Measurements from ENCODE around the gene PPP1R15A.
A peak's percentile ranks its signal among the peaks of the same experiment; 100 is the strongest.
"Not testable (repeated sequence)": the region's sequence is repeated elsewhere in the genome, so short reads cannot be mapped to it uniquely, and the experiment has no call there.

Gene PPP1R15A

DNA sequence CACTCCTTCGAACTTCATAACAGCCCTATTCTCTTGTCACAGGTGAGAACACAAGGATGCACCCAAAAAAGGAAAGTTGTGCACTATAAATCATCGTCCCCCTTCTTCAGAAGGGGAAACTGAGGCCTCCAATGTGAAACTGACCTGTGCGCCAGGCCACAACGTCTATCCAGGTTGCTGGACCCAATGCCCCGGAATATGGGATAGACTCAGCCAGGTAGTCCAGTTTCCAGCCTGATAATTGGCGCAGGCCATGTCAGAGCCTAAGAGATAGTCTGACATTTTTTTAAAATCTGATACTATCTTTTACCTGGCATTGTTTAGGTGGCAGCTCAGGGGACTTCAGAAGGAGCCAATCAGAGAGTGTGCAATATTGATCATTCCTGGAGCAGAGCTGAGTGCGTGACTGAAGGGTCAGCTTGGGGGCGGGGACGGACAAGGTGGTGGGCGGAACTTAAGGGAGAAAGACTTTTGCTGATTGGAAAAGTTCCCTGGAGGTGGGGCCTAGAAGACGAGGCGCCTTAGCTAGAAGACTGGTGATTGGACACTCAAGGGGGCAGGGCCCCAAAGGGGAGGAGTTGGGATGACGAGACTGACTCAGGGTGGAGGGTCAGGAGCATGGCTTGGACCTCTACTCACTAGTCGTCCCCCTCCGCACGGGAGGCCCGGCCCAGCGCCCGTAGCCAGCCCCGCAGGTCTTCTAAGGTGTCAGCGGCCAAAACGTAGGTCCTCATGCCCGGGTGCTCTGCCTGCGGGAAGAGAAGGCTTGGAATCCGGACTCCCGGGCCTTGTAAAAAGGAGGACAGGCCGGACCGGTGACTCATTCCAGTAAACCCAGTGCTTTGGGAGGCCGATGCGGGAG lies 12.3 kb upstream of the PPP1R15A start:
- DNase-seq, result no peak

DNA sequence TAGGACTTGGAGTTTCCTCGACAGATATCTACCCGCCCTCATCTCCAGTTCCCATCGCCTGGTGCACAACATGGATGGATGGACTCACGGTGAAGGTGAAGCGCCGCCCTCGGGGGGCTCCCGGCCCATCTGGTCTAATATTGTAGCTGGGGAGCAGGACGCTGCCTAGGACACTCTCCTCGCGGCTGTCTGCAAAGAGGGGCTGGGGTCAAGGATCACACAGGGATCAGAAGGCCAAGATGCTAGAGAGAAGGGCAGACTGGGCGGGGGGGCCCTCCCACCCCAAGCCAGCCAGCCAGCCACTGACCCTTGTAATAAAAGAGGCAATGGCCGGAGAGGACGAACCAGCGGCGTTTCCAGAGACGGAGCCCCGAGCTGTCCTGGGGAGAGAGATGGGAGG lies 10.9 kb upstream of the PPP1R15A start:
- no peak for DNase-seq

DNA sequence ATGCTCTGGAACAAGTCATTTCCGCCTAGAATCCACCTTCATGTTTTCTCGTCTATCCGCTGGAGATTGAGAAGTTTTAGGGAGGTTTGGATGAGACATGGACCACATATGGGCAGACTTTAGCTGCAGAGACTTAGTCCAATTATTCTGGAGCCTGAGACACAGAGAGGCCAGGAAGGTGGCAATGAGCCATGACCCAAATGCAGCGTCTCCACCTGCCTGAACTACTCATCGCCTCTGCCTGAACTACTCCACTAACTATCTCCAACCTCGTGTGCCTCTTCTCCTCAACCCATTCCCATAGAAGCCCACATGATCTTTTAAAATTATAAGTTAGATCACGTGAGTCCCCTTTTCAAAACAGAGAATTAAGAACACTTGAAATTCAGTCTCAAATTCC lies 9.4 kb upstream of the PPP1R15A start:
- no peak for DNase-seq

DNA sequence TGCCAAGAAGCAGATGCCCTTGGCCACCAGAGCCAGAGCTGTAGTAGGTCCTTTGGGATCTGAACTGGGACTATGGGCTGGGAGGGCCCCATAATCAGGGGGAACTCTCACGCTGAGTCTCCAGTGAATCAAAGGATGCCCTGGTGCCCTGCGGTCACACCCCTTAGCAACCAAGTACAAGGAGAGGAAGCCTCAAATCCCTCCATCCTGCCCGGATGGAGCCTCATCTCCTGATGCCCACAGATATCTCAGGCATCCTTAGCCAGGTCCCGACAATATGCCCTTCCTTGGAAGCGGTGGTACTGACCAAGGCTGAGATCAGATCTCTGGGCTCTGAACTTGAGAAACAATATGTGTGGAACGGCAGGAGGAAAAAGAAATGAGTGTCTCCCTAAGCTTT lies 5.5 kb upstream of the PPP1R15A start:
- DNase-seq, result no peak

DNA sequence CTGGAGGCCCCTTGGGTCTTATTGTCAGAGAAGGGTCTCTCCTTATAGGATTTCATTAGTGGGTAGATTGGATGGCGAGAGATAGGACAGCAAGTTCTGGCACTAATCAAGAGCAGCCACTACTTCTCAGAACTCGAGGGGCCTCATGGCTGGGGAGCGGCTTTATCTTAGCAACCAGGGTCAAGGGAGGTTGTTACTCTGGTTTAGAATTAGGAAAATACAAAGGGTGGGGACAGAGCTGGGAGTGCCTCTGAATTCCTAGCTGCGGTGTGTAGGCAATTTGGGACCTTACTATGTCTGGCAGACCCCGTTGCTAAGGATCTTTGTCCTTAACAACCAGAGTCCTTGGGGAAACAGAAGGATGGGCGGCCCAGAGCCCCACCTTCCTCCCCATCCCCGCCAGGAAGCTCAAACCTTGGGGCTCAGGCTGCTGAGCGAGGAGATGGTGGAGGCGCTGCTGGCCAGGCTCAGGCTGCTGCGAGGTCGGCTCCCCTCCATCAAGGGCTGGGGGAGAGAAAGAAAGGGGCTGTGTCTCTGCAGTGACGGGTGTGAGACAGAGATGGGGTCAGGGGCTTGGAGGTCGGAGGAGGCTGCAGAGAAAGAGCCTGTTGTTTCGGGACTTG lies 5.0 kb upstream of the PPP1R15A start:
- no peak for DNase-seq

DNA sequence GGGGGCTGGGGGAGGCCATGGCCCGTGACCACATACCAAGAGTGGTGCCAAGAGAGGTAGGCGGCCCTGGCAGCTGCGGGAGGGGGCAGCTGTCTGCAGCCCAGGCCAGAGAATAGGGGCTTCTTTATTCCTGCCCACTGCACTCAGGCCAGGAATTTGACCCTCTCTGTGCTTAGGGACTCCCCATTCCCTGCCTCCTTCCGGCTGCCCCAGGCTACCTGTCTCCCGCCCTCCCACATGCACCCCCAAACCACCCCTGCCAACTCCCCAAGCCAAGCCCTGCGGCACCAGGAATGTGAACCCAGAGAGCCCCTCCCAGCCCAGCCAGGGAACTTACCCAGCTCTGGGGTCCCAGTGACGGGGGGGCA lies 4.5 kb upstream of the PPP1R15A start:
- DNase-seq, result no peak

DNA sequence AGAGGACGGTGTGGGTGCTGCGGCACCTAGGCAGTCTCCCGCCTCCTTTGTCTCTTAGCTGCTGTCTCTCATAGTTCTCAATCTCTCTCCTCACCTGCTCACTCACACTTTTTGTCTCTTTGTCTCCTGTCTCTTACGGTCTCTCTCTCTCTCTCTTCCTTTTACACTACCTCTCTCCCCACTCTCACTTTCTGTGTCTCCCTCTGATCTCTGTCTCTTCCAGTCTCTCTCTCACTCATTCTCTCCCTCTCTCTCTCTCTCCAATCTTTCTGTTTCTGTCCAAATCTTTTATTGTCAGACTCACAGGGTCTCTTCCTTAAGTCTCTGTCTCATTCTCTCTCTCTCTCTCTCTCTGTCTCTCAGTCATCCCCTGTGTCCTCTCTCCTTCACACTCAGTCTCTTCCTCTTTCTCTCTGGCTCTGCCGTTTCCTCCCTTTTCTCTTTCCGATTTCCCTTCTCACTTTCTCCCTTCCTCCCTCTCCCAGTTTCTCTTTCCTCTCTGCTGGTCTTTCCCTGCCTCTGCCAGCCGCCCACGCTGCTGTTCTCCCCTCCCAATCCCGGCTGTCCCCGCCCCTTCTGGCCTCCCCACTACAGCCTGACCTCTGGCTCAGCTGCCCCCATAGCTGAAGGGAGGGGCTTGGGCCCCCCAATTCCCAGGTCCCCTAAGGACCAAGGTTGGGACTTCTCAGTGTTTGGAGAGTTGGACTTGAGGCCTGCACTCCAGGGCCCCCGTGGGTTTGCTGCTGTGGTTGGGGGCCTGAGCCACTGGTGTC lies 3.9 kb upstream of the PPP1R15A start, which contains the start of gene PLEKHA4:
Gene PLEKHA4 (minus strand): TSS at position 504 of the 773 bp plus-strand sequence. CDS start 997 bp downstream, outside the sequence.
- DNase-seq, result no peak

DNA sequence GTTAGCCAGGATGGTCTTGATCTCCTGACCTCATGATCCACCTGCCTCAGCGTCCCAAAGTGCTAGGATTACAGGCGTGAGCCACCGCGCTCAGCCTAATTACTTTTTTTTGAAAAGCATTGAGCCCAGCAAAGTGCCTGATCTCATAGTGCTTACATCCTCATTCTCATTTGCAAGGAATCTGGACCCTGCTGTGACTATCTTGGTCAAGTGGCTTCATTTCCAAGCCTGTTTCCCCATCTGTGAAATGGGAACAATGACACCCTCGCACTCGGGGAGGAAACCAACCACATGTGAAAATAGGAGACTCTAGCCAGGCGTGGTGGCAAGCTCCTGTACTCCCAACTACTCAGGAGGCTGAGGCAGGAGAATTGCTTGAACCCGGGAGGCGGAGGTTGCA lies 2.2 kb upstream of the PPP1R15A start:
- DNase-seq, result no peak

DNA sequence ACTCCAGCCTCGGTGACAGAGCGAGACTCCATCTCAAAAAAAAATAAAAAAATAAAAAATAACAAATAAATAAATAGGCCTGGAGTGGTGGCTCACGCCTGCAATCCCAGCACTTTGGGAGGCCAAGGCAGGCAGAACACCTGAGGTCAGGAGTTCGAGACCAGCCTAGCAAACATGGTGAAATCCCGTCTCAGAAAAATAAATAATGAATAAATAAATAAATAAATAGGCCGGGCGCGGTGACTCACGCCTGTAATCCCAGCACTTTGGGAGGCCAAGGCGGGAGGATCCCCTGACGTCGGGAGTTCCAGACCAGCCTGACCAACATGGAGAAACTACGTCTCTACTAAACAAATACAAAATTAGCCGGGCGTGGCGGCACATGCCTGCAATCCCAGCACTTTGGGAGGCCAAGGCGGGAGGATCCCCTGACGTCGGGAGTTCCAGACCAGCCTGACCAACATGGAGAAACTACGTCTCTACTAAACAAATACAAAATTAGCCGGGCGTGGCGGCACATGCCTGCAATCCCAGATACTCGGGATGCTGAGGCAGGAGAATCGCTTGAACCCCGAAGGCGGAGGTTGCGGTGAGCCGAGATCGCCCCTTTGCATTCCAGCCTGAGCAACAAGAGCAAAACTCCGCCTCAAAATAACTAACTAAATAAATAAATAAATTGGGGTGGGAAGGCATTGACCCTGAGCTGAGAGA lies 595 bp upstream of the PPP1R15A start:
- not testable (repeated sequence) for DNase-seq

DNA sequence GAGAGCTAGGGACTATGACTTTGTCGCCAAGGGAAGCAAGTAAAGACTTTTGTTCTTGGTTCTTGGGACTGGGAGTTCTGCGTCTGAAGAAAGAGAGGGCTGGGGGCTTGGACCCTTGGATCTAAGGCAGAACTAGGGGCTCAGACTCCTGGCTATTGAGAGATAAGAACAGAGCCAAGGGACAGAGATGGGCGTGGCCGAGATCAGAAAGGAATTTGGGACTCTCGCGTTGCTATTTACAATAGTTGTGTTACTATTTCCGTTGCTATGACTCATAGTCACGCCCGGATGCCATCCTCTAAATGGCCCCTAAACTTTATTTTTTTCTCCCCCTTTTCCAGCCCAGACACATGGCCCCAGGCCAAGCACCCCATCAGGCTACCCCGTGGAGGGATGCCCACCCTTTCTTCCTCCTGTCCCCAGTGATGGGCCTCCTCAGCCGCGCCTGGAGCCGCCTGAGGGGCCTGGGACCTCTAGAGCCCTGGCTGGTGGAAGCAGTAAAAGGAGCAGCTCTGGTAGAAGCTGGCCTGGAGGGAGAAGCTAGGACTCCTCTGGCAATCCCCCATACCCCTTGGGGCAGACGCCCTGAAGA lies 759 bp downstream of the PPP1R15A start:
- peak; percentile 66 for DNase-seq

DNA sequence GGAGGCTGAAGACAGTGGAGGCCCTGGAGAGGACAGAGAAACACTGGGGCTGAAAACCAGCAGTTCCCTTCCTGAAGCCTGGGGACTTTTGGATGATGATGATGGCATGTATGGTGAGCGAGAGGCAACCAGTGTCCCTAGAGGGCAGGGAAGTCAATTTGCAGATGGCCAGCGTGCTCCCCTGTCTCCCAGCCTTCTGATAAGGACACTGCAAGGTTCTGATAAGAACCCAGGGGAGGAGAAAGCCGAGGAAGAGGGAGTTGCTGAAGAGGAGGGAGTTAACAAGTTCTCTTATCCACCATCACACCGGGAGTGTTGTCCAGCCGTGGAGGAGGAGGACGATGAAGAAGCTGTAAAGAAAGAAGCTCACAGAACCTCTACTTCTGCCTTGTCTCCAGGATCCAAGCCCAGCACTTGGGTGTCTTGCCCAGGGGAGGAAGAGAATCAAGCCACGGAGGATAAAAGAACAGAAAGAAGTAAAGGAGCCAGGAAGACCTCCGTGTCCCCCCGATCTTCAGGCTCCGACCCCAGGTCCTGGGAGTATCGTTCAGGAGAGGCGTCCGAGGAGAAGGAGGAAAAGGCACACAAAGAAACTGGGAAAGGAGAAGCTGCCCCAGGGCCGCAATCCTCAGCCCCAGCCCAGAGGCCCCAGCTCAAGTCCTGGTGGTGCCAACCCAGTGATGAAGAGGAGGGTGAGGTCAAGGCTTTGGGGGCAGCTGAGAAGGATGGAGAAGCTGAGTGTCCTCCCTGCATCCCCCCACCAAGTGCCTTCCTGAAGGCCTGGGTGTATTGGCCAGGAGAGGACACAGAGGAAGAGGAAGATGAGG lies 1.5 kb downstream of the PPP1R15A start:
- no peak for DNase-seq

DNA sequence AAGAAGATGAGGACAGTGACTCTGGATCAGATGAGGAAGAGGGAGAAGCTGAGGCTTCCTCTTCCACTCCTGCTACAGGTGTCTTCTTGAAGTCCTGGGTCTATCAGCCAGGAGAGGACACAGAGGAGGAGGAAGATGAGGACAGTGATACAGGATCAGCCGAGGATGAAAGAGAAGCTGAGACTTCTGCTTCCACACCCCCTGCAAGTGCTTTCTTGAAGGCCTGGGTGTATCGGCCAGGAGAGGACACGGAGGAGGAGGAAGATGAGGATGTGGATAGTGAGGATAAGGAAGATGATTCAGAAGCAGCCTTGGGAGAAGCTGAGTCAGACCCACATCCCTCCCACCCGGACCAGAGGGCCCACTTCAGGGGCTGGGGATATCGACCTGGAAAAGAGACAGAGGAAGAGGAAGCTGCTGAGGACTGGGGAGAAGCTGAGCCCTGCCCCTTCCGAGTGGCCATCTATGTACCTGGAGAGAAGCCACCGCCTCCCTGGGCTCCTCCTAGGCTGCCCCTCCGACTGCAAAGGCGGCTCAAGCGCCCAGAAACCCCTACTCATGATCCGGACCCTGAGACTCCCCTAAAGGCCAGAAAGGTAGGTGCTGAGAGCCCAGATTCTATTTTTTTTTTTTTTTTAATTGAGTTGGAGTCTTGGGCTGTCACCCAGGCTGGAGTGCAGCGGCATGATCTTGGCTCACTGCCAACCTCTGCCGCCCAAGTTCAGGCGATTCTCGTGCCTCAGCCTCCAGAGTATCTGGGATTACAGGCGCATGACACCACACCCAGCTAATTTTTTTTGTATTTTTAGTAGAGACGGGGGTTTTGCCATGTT lies 2.3 kb downstream of the PPP1R15A start:
- no peak for DNase-seq

DNA sequence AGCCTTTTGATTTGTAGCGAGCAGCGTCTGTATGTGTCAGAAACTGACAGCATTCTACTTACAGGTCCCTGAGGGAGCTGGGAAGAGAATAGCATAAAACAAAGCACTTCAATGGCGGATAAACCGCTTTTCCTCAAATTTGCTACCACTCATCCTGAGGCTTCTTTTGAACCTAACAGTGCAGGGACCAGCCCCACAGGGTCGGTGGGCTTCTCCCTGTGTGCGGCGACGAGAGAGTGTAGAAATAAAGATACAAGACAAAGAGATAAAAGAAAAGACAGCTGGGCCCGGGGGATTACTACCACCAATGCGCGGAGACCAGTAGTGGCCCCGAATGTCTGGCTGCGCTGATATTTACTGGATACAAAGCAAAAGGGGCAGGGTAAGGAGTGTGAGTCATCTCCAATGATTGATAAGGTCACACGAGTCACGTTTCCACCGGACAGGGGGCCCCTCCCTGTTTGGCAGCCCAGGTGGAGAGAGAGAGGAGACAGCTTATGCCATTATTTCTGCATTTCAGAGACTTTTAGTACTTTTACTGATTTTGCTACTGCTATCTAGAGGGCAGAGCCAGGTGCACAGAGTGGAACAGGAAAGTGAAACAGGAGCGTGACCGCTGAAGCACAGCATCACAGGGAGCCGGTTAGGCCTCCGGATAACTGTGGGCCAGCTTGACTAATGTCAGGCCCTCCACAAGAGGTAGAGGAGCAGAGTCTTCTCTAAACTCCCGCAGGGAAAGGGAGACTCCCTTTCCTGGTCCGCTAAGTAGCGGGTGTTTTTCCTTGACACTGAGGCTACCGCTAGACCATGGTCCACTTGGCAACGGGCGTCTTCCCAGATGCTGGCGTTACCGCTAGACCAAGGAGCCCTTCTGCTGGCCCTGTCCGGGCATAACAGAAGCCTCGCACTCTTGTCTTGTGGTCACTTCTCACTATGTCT lies 4.1 kb downstream of the PPP1R15A start:
- not testable (repeated sequence) for DNase-seq

DNA sequence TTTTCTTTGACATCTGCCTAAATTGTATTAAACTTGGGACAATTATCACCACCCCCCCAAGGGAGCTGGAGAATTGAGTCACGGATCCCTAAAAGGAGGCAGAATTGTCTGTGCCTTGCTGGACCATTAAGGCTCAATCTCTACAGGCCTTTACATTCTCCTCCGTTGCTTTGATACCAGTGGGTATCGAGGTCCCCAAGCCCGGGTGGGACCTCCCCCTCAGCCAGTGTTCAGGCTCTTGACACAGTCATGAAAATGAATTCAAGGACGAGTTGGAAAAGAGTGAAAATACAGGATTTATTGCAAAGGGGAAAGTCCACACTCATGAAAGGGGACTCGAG lies 5.6 kb downstream of the PPP1R15A start:
- DNase-seq, result no peak

DNA sequence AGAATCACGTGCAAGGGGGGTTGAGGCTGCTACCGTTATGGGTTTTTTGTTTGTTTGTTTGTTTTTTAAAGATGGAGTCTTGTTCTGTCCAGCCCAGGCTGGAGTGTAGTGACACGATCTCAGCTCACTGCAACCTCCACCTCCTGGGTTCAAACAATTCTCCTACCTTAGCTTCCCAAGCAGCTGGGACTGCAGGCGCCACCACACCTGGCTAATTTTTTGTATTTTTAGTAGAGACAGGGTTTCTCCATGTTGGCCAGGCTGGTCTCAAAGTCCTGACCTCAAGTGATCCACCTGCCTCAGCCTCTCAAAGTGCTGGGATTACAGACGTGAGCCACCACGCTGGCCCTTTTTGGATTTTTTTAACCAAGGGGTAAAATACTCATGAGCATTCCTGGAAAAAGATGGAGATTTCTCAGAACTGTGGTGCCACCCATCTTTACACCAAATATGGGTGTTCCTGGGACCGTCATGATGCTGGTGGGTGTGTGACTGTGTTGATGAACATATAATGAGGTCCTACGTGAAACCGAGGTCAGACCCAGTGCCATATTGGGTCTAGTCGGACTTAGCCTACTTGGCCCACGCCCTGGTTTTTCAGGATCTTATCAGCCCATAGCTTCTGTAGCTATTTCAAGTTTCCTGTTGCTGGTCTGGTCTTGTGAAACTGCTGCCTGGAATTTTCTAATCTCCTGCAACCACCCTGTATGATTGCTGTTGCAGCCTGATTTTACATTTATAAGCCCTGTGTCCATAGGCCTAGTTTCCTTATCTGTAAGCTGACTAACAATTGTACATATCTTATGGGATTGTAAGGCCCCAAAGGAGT lies 6.2 kb downstream of the PPP1R15A start:
- DNase-seq, result no peak

DNA sequence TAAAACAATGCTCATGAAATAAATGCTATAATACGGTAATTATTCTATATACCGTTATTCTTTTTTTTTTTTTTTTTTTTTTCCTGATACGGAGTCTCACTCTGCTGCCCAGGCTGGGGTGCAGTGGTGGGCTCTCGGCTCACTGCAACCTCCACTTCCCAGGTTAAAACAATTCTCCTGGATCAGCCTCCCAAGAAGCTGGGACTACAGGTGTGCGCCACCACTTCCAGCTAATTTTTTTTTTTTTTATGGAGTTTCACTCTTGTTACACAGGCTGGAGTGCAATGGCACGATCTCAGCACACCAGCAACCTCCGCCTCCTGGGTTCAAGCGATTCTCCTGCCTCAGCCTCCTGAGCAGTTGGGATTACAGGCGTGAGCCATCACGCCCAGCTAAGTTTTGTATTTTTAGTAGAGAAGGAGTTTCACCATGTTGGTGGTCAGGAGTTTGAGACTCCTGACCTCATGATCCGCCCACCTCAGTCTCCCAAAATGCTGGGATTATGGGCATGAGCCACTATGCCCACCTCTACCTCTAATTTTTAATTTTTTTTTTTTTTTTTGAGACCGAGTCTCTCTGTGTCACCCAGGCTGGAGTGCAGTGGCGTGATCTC lies 6.9 kb downstream of the PPP1R15A start:
- DNase-seq, result no peak

DNA sequence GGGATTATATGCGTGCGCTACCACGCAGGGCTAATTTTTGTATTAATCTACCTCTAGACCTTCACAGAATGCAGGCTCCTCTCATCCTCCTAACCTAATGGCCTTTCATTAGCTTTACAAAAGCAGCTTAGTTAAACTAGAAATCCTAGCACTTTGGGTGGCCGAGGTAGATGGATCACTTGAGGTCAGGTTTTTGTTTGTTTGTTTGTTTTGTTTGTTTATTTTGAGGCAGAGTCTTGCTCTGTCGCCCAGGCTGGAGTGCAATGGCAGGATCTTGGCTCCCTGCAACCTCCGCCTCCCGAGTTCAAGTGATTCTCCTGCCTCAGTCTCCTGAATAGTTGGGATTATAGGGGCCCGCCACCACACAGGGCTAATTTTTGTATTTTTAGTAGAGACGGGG lies 7.5 kb downstream of the PPP1R15A start:
- DNase-seq, result not testable (repeated sequence)

Data from NCI-H446 treated with DMSO at 0.1 percent for 48 hours (cell line).